SK-N-SH (cell line): ENCODE results near the gene TTC22.

ENCODE experiments used
- CTCF ChIP-seq: fragments of 200-600 bp; sonication (generic); IDR thresholded peaks from 2 replicates; pipeline ENCODE4 v1.6.1; 2017; ENCODE audit warnings: antibody characterized with exemption, mild to moderate bottlenecking, moderate library complexity
- MAX ChIP-seq: IDR thresholded peaks from 2 replicates; pipeline ENCODE4 v1.4.0; 2012; ENCODE audit warnings: low read depth
- NFIC ChIP-seq: IDR thresholded peaks from 2 replicates; pipeline ENCODE4 v1.4.0; 2012; ENCODE audit warnings: borderline replicate concordance
- SIN3A ChIP-seq: IDR thresholded peaks from 2 replicates; pipeline ENCODE4 v1.6.1; 2012; ENCODE audit warnings: low read depth, mild to moderate bottlenecking, low read length, moderate library complexity, borderline replicate concordance

GRCh38 chr1:54836594-54836993, 35.5 kb upstream of the TTC22 start:
- TF ChIP-seq SIN3A (no peak), CTCF (no peak), NFIC (no peak), MAX (no peak)
